Upper lobe of right lung (tissue), 1 donor: ENCODE measurements around the gene ZBTB7C. TPM values are rescaled to one million over a fixed set of nuclear protein-coding genes. Genes with fewer than 3 reads are reported as not detected.

Experiments
- ATAC-seq: fragments of 200-7000 bp; cut with Tn5 transposase; one replicate; pipeline ENCODE4 v1.9.1; 2020; ENCODE audit warnings: mild to moderate bottlenecking, moderate library complexity
- DNase-seq: peaks from one replicate; pipeline ENCODE4 v3.0.0-alpha.2; 2020
- H3K27ac ChIP-seq: fragments of 200-600 bp; one replicate; pipeline ENCODE4 v1.8.0; 2022
- H3K27me3 ChIP-seq: fragments of 200-600 bp; one replicate; pipeline ENCODE4 v1.8.0; 2022; ENCODE audit warnings: mild to moderate bottlenecking
- H3K36me3 ChIP-seq: fragments of 200-600 bp; one replicate; pipeline ENCODE4 v1.8.0; 2022
- H3K4me1 ChIP-seq: fragments of 200-600 bp; one replicate; pipeline ENCODE4 v1.8.0; 2022
- H3K4me3 ChIP-seq: fragments of 200-600 bp; one replicate; pipeline ENCODE4 v1.8.0; 2022; ENCODE audit warnings: mild to moderate bottlenecking
- H3K9me3 ChIP-seq: fragments of 200-600 bp; one replicate; pipeline ENCODE4 v1.8.0; 2022
- intact Hi-C: fragments of 100-400 bp; cut with DNase I; formaldehyde crosslinking; loops from one replicate; pipeline ENCODE4 v1.11.0; 2022
- total RNA-seq: library from RNA; stranded (reverse); fragmentation: NEBNext Ultra II Directional; extraction: Animal tissue kit (Norgen Biotek cat#: 25700); gene quantifications from one replicate; pipeline ENCODE4 v1.2.1, GENCODE V29; 2021
- TF ChIP-seq, protein P1 (sequence below): fragments of 200-600 bp; IDR thresholded peaks from one replicate; pipeline ENCODE4 v1.8.0; 2022; ENCODE audit warnings: antibody characterized with exemption
- donor health status: DM: no; HTN: yes; CAD: no; lungs with severe emphysema.

The ZBTB7C gene
- total RNA-seq, 1 donor from 2014 or later: 17.7 TPM

GRCh38 chr18:48393776-48394175 is 15.4 kb downstream of the ZBTB7C start:
- DNase-seq (no peak), ATAC-seq (peak; percentile 21)
- TF ChIP-seq, protein P1, sequence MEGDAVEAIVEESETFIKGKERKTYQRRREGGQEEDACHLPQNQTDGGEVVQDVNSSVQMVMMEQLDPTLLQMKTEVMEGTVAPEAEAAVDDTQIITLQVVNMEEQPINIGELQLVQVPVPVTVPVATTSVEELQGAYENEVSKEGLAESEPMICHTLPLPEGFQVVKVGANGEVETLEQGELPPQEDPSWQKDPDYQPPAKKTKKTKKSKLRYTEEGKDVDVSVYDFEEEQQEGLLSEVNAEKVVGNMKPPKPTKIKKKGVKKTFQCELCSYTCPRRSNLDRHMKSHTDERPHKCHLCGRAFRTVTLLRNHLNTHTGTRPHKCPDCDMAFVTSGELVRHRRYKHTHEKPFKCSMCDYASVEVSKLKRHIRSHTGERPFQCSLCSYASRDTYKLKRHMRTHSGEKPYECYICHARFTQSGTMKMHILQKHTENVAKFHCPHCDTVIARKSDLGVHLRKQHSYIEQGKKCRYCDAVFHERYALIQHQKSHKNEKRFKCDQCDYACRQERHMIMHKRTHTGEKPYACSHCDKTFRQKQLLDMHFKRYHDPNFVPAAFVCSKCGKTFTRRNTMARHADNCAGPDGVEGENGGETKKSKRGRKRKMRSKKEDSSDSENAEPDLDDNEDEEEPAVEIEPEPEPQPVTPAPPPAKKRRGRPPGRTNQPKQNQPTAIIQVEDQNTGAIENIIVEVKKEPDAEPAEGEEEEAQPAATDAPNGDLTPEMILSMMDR: no peak
- Histone ChIP-seq H3K4me1 (peaks cover 31% of the 10 kb centered on the region), H3K9me3 (no peaks in the 10 kb centered on the region), H3K36me3 (no peaks in the 10 kb centered on the region), H3K27me3 (no peaks in the 10 kb centered on the region), H3K4me3 (no peak overlapping the region), H3K27ac (no peak overlapping the region)
- intact Hi-C loops: no loop called here

GRCh38 chr18:48393170-48393569 is 16.0 kb downstream of the ZBTB7C start:
- DNase-seq (no peak), ATAC-seq (no peak)
- intact Hi-C loops: no loop called here
- no peak overlapping the region for H3K27ac ChIP-seq
- TF ChIP-seq, protein P1: no peak
- no peaks in the 10 kb centered on the region for H3K36me3 ChIP-seq
- H3K27me3 ChIP-seq: no peaks in the 10 kb centered on the region
- H3K4me1 ChIP-seq: peaks cover 31% of the 10 kb centered on the region
- H3K9me3 ChIP-seq: no peaks in the 10 kb centered on the region
- no peak overlapping the region for H3K4me3 ChIP-seq

GRCh38 chr18:48392268-48392667 is 16.9 kb downstream of the ZBTB7C start:
- TF ChIP-seq, protein P1: no peak
- intact Hi-C loops: no loop called here
- ATAC-seq: no peak
- peaks cover 31% of the 10 kb centered on the region for H3K4me1 ChIP-seq
- no peaks in the 10 kb centered on the region for H3K36me3 ChIP-seq
- DNase-seq: no peak
- H3K9me3 ChIP-seq: no peaks in the 10 kb centered on the region
- no peak overlapping the region for H3K4me3 ChIP-seq
- peak overlapping the region; percentile 33 for H3K27ac ChIP-seq
- no peaks in the 10 kb centered on the region for H3K27me3 ChIP-seq

DNA sequence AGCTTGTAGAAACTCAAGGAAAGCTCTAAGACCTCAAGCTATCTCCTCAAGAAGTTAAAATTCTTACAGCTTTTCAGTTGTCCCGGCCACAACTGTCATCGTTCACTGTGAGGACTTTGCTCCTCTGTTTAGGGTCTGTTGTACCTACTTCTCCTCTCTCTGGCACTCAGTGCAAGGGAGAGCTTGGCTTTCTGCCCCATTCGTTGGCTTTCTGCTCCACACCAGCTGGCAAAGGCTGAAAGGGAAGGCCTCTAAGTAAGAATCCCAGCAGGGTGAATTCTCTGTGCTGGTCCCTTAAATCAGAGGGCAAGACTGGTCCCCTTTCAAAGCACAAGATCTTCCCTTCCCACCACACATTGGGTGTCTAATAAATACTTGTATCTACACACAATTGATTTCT is 17.3 kb downstream of the ZBTB7C start:
- Histone ChIP-seq H3K27ac (peak overlapping the region; percentile 33), H3K4me3 (no peak overlapping the region), H3K4me1 (peaks cover 28% of the 10 kb centered on the region), H3K9me3 (no peaks in the 10 kb centered on the region), H3K36me3 (no peaks in the 10 kb centered on the region), H3K27me3 (no peaks in the 10 kb centered on the region)
- intact Hi-C loops: no loop called here
- no peak for ATAC-seq
- TF ChIP-seq, protein P1: no peak
- DNase-seq: no peak

GRCh38 chr18:48390641-48391040 is 18.5 kb downstream of the ZBTB7C start:
- Histone ChIP-seq H3K4me1 (peaks cover 19% of the 10 kb centered on the region), H3K9me3 (no peaks in the 10 kb centered on the region), H3K27me3 (peaks cover 3% of the 10 kb centered on the region), H3K4me3 (no peak overlapping the region), H3K36me3 (no peaks in the 10 kb centered on the region), H3K27ac (no peak overlapping the region)
- TF ChIP-seq, protein P1: no peak
- DNase-seq: no peak
- no peak for ATAC-seq
- intact Hi-C loops: no loop called here

DNA sequence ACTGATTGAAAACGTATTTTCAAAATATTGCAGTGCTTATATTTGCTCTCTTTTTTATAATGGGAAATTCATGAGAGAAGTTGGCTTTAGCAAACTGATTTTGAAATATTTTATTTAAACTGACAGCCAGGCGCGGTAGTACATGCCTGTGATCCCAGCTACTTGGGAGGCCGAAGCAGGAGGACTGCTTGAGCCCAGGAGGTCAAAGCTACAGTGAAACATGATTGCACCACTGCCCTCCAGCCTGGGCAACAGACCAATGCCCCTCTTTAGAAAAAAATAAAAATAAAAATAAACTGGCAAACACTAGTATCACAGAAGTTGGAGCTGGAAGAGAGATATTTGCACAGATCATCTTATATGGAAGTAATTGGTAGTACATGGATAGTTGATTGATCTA is 20.7 kb downstream of the ZBTB7C start:
- no peak for ATAC-seq
- intact Hi-C loops: no loop called here

More for the DNA sequence above, 20.7 kb downstream of the ZBTB7C start:
- no peak overlapping the region for H3K4me3 ChIP-seq
- H3K9me3 ChIP-seq: no peaks in the 10 kb centered on the region
- H3K36me3 ChIP-seq: no peaks in the 10 kb centered on the region
- peaks cover 3% of the 10 kb centered on the region for H3K27me3 ChIP-seq
- H3K4me1 ChIP-seq: peaks cover 10% of the 10 kb centered on the region
- no peak for DNase-seq
- TF ChIP-seq, protein P1: no peak
- no peak overlapping the region for H3K27ac ChIP-seq
